SH-SY5Y (cell line): ENCODE results near the gene C1QL2.

Experiments
- GATA2 ChIP-seq: IDR thresholded peaks from 2 replicates; pipeline ENCODE4 v1.6.1; 2011; ENCODE audit warnings: mild to moderate bottlenecking, low read depth, low read length
- GATA3 ChIP-seq: IDR thresholded peaks from 2 replicates; pipeline ENCODE4 v1.6.1; 2011; ENCODE audit warnings: low read depth, mild to moderate bottlenecking, low read length, moderate library complexity

C1QL2 gene

GRCh38 chr2:119192893-119193292 lies 34.3 kb upstream of the C1QL2 start:
- TF ChIP-seq GATA2 (no peak), GATA3 (no peak)

GRCh38 chr2:119190321-119191111 lies 32.0 kb upstream of the C1QL2 start:
- TF ChIP-seq GATA3 (no peak), GATA2 (no peak)

GRCh38 chr2:119184512-119184911 lies 26.0 kb upstream of the C1QL2 start:
- TF ChIP-seq GATA3 = no peak
- TF ChIP-seq GATA2 = no peak

GRCh38 chr2:119181791-119182445 lies 23.4 kb upstream of the C1QL2 start:
- TF ChIP-seq GATA3 (no peak), GATA2 (no peak)

DNA sequence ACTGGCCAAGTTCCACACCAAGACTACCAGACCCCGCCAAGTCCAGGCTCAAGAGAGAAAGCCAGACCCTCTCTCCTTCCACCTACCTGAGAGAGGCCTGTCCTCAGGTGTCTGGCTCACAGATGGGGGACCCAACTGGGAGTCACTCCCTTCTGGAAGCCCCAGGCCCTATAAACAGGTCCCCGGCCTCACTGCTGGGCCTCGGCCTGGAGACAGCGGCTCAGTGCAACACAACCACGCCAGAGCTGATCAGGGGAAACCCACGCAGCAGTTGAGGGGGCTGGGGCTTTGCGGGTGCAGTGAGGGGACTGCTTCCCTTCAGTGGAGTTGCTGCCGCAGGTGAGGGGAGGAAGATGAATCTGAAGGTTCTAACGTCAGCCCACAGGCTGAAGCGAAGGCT lies 22.8 kb upstream of the C1QL2 start:
- TF ChIP-seq GATA3 (no peak), GATA2 (no peak)

DNA sequence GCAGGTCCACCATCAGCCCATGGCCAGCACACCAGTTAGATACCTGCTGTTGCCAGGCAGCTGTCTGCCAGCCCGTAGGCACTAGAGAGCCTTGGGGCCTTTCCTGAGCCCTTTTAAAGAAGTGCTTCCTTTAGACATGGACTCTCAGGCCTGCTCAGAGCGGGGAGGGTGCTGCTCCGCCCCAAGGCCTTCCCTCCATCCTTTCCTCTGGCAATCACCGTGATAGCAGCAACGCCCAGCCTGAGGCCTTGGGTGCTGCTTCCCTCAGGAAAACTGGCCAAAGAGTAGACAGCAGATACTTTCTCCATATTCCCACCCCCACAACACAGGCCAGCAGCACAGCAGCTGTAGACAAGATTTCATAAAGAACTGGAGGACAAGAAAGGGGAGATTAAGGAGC lies 22.3 kb upstream of the C1QL2 start:
- no peak for TF ChIP-seq GATA3
- TF ChIP-seq GATA2 = no peak

DNA sequence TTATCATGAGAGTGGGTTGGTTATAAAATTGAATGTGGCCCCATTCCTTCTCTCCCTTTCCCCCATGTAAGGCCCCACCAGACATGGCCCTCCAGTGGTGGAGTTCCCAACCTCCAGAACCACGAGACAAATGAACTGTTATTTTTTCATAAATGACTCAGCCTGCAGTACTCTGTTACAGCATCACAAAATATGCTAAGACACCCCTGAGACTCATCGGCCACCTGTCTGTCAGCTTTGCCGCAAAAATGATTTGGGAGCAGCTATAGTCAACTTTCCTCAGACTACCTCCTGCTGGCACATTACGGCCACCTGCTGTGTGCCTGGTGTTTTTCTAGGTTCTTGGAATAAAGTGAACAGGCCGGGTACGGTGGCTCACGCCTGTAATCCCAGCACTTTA lies 21.4 kb upstream of the C1QL2 start:
- TF ChIP-seq GATA2 (no peak), GATA3 (no peak)

- TF ChIP-seq GATA3 = no peak
- no peak for TF ChIP-seq GATA2
Measured at GRCh38 chr2:119179202-119179601, 20.7 kb upstream of the C1QL2 start.

DNA sequence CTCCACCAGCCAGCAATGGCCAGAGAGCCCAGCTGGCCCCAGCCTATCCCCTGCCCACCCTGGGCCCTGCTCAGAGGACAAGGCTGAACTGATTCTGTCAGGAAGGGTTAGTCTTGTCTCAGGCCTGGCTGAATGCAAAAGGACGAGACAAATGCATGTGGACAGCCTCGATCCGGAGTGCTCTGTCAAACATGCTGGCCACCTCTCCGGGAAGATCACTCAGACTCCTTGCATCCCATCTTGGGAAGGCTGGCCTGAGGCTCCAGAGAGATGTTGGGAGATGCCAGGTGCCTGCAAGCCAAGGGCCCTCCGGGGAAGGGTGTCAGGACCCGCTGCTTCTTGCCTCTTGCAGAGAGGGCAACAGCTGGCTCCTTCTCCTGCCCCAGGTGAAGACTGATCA lies 20.2 kb upstream of the C1QL2 start:
- TF ChIP-seq GATA2 = no peak
- no peak for TF ChIP-seq GATA3

DNA sequence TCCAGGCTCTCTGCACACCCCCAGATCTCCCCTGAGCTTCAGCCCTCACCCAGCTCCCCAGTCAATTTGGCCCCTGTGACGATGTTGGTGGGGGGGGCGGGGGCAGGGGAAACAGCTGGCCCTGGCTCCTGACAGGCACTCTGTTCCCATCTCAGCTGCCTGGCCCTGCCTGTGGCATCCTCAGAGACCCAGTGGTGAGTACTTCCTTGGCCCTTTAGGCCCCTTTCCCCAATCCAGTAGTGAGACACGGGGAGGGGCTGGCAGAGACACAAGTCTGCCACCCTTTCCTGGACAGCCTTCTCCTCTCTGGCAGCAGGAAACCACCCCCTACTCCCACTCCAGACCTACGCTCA lies 19.3 kb upstream of the C1QL2 start:
- TF ChIP-seq GATA2 = no peak
- TF ChIP-seq GATA3 = no peak

GRCh38 chr2:119177171-119177837 lies 18.8 kb upstream of the C1QL2 start:
- TF ChIP-seq GATA3 = no peak
- no peak for TF ChIP-seq GATA2

DNA sequence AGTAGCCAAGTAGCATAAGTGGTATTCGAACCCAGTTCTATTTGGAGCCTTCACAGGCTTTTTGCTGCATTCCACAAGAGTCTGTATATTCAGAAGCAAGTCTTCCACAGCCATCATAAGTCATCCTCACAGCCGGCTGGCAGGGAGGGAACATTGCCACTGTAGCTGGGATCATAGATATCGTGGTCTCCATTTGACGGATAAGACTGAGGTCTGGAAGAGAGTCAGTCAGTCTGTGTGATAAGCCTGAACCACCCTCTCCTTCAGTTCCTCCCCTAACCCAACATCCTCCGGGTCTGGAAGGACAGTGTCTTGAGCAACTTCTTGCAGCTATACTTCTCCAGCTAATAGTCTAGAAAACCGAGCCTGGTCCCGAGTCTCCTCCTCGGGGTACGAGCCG lies 17.0 kb upstream of the C1QL2 start:
- TF ChIP-seq GATA2 (no peak), GATA3 (no peak)

GRCh38 chr2:119174993-119175347 lies 16.4 kb upstream of the C1QL2 start:
- TF ChIP-seq GATA2 = no peak
- TF ChIP-seq GATA3 = no peak

GRCh38 chr2:119174216-119174992 lies 15.9 kb upstream of the C1QL2 start:
- TF ChIP-seq GATA3 = no peak
- no peak for TF ChIP-seq GATA2

GRCh38 chr2:119173556-119174060 lies 15.1 kb upstream of the C1QL2 start:
- no peak for TF ChIP-seq GATA2
- no peak for TF ChIP-seq GATA3

DNA sequence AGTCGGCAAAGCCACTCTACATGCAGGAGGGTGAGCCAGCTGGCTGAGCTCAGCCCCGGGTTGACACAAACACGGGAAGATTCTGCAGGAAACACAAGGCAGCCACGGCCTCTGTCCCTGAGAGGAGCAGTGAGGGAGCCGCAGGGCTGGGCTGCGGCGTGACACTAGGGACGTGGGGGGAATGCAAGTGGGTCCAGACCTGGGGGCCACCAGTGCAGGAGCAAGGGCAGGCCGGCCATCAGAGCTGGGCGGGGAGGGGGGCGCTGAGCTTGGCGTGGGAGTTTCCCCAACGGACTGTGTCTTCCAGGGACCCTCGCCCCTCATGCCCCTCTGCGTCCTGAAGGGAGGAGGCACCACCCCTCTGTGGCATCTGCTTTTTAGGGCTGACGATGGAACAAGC lies 12.0 kb upstream of the C1QL2 start:
- TF ChIP-seq GATA3 (no peak), GATA2 (no peak)
